MG63 (cell line): Measurements from ENCODE around the gene ROM1. TPM values are rescaled to one million over a fixed set of nuclear protein-coding genes. Genes with fewer than 3 reads are reported as not detected.
"Not testable (repeated sequence)": the region's sequence is repeated elsewhere in the genome, so short reads cannot be mapped to it uniquely, and the experiment has no call there.

Source experiments
- DNase-seq: peaks from one replicate; pipeline ENCODE4 v3.0.0-alpha.2; 2020
- H3K27me3 ChIP-seq: fragments of 250-450 bp; sonication (Bioruptor Pico); 2 replicates; pipeline ENCODE4 v1.5.1; 2020; ENCODE audit warnings: mild to moderate bottlenecking, moderate library complexity
- H3K36me3 ChIP-seq: fragments of 250-450 bp; sonication (Bioruptor Pico); 2 replicates; pipeline ENCODE4 v1.5.1; 2020; ENCODE audit warnings: mild to moderate bottlenecking, moderate library complexity
- H3K4me3 ChIP-seq: fragments of 250-450 bp; sonication (Bioruptor Pico); 2 replicates; pipeline ENCODE4 v1.5.1; 2020; ENCODE audit warnings: mild to moderate bottlenecking, moderate library complexity
- H3K9me3 ChIP-seq: fragments of 250-450 bp; sonication (Bioruptor Pico); 2 replicates; pipeline ENCODE4 v1.5.1; 2020; ENCODE audit warnings: mild to moderate bottlenecking, moderate library complexity
- total RNA-seq: library from RNA; depleted of rRNA; stranded (reverse); fragments of >200 nt; shearing (Covaris generic); gene quantifications from 2 replicates; pipeline ENCODE4 v1.2.3, GENCODE V29; 2014; ENCODE audit warnings: low replicate concordance

The ROM1 gene
- total RNA-seq, 1 experiment from 2014 or later, result 8.5 TPM

- peaks cover 38% of the 10 kb centered on the region for H3K36me3 ChIP-seq
- H3K27me3 ChIP-seq, result no peaks in the 10 kb centered on the region
- peak within 1 kb of the TSS; percentile 73 for H3K4me3 ChIP-seq
- peak; percentile 99 for DNase-seq
- H3K9me3 ChIP-seq, result no peaks in the 10 kb centered on the region
Measured at GRCh38 chr11:62621567-62622470, 8.8 kb downstream of the ROM1 start, which contains the start of gene B3GAT3. TSS of gene B3GAT3 (minus strand) at chr11:62621986. CDS start at chr11:62621947, 39 bp downstream.

- peak overlapping the region; percentile 21 for H3K4me3 ChIP-seq
- no peak for DNase-seq
Measured at GRCh38 chr11:62622476-62623089, 9.5 kb downstream of the ROM1 start.

GRCh38 chr11:62627713-62628112, 14.7 kb downstream of the ROM1 start:
- H3K27me3 ChIP-seq, result no peaks in the 10 kb centered on the region
- no peak for DNase-seq
- no peak overlapping the region for H3K4me3 ChIP-seq
- no peaks in the 10 kb centered on the region for H3K9me3 ChIP-seq
- H3K36me3 ChIP-seq, result peaks cover 66% of the 10 kb centered on the region

More at GRCh38 chr11:62622476-62623089, 9.5 kb downstream of the ROM1 start:
- Histone ChIP-seq H3K36me3 (peaks cover 40% of the 10 kb centered on the region), H3K9me3 (no peaks in the 10 kb centered on the region), H3K27me3 (no peaks in the 10 kb centered on the region)

- H3K4me3 ChIP-seq, result no peak overlapping the region
- no peaks in the 10 kb centered on the region for H3K27me3 ChIP-seq
- no peaks in the 10 kb centered on the region for H3K9me3 ChIP-seq
- DNase-seq, result no peak
- H3K36me3 ChIP-seq, result peaks cover 87% of the 10 kb centered on the region
Measured at GRCh38 chr11:62632492-62632891, 19.4 kb downstream of the ROM1 start.

- H3K36me3 ChIP-seq, result peaks cover 57% of the 10 kb centered on the region
- no peak for DNase-seq
- no peaks in the 10 kb centered on the region for H3K9me3 ChIP-seq
- no peaks in the 10 kb centered on the region for H3K27me3 ChIP-seq
- no peak overlapping the region for H3K4me3 ChIP-seq
Measured at GRCh38 chr11:62644220-62644619, 31.2 kb downstream of the ROM1 start.

GRCh38 chr11:62645671-62645945, 32.6 kb downstream of the ROM1 start:
- H3K27me3 ChIP-seq, result no peaks in the 10 kb centered on the region
- peaks cover 61% of the 10 kb centered on the region for H3K36me3 ChIP-seq
- no peak for DNase-seq
- H3K4me3 ChIP-seq, result peak overlapping the region; percentile 96
- no peaks in the 10 kb centered on the region for H3K9me3 ChIP-seq

- Histone ChIP-seq H3K27me3 (no peaks in the 10 kb centered on the region), H3K36me3 (peaks cover 61% of the 10 kb centered on the region), H3K4me3 (peak within 1 kb of the TSS; percentile 96), H3K9me3 (no peaks in the 10 kb centered on the region)
- peak; percentile 99 for DNase-seq
Measured at GRCh38 chr11:62645946-62646824, 33.1 kb downstream of the ROM1 start, which contains the start of gene GANAB. TSS of gene GANAB (minus strand) at chr11:62646613. CDS start at chr11:62646599, 14 bp downstream.

GRCh38 chr11:62646825-62647608, 34.0 kb downstream of the ROM1 start:
- Histone ChIP-seq H3K36me3 (peaks cover 63% of the 10 kb centered on the region), H3K9me3 (no peaks in the 10 kb centered on the region), H3K27me3 (no peaks in the 10 kb centered on the region), H3K4me3 (no peak overlapping the region; the same call in 1 of the 2 replicates)
- no peak for DNase-seq

GRCh38 chr11:62647609-62648005, 34.5 kb downstream of the ROM1 start:
- Histone ChIP-seq H3K36me3 (peaks cover 62% of the 10 kb centered on the region), H3K9me3 (no peaks in the 10 kb centered on the region), H3K4me3 (no peak overlapping the region), H3K27me3 (no peaks in the 10 kb centered on the region)
- peak; percentile 70 for DNase-seq

GRCh38 chr11:62648185-62648966, 35.3 kb downstream of the ROM1 start:
- Histone ChIP-seq H3K36me3 (peaks cover 54% of the 10 kb centered on the region), H3K4me3 (no peak overlapping the region), H3K27me3 (no peaks in the 10 kb centered on the region), H3K9me3 (no peaks in the 10 kb centered on the region)
- DNase-seq, result no peak

- no peak for DNase-seq
- no peaks in the 10 kb centered on the region for H3K9me3 ChIP-seq
- H3K27me3 ChIP-seq, result no peaks in the 10 kb centered on the region
- peaks cover 49% of the 10 kb centered on the region for H3K36me3 ChIP-seq
- H3K4me3 ChIP-seq, result no peak overlapping the region
Measured at GRCh38 chr11:62648967-62649364, 35.9 kb downstream of the ROM1 start.

- no peaks in the 10 kb centered on the region for H3K27me3 ChIP-seq
- H3K4me3 ChIP-seq, result no peak overlapping the region
- no peak for DNase-seq
- no peaks in the 10 kb centered on the region for H3K9me3 ChIP-seq
- H3K36me3 ChIP-seq, result peaks cover 43% of the 10 kb centered on the region
Measured at GRCh38 chr11:62649486-62649885, 36.4 kb downstream of the ROM1 start.

- H3K9me3 ChIP-seq, H3K27me3 ChIP-seq, DNase-seq, H3K4me3 ChIP-seq: not testable (repeated sequence)
- H3K36me3 ChIP-seq, result peaks cover 37% of the 10 kb centered on the region
Measured at GRCh38 chr11:62650283-62650682, 37.2 kb downstream of the ROM1 start.

GRCh38 chr11:62652161-62653006, 39.3 kb downstream of the ROM1 start:
- Histone ChIP-seq H3K36me3 (peaks cover 25% of the 10 kb centered on the region), H3K27me3 (no peaks in the 10 kb centered on the region), H3K9me3 (no peaks in the 10 kb centered on the region), H3K4me3 (peak overlapping the region; percentile 89)
- DNase-seq, result no peak

GRCh38 chr11:62654297-62654696, 41.2 kb downstream of the ROM1 start:
- H3K9me3 ChIP-seq, result no peaks in the 10 kb centered on the region
- H3K4me3 ChIP-seq, result no peak overlapping the region
- peak; percentile 24 for DNase-seq
- peaks cover 11% of the 10 kb centered on the region for H3K36me3 ChIP-seq
- H3K27me3 ChIP-seq, result no peaks in the 10 kb centered on the region
